Keratinocyte (primary cell): ENCODE measurements around the gene TXNDC5. TPM values are rescaled to one million over a fixed set of nuclear protein-coding genes. Genes with fewer than 3 reads are reported as not detected.

Source experiments
- DNase-seq: peaks from one replicate; pipeline ENCODE4 v3.0.0-alpha.2; 2011; ENCODE audit warnings: low read depth, missing footprints, low spot score
- FAIRE-seq: peaks from 2 replicates; lab custom pipeline; 2011; peaks lifted over from hg19 to GRCh38; lab: Jason Lieb, UNC
- H2AFZ ChIP-seq: 2 replicates; pipeline ENCODE4 v1.6.0; 2012; ENCODE audit warnings: low read length, control low read depth, inconsistent platforms; ENCODE audit not compliant: control insufficient read depth
- H3K27ac ChIP-seq: 2 replicates; pipeline ENCODE4 v1.5.1; 2011; ENCODE audit warnings: low read length; ENCODE audit not compliant: control insufficient read depth, insufficient read depth
- H3K27me3 ChIP-seq: 3 replicates; pipeline ENCODE4 v1.6.0; 2011; ENCODE audit warnings: low read length; ENCODE audit not compliant: control insufficient read depth, insufficient read depth; ENCODE audit errors: extremely low read depth
- H3K36me3 ChIP-seq, 2 experiments: 2 replicates in 1 of 2; 3 replicates in 1 of 2; pipeline ENCODE4 v1.5.1; 2011; ENCODE audit warnings: low read length in 2 of 2, mild to moderate bottlenecking in 1 of 2; ENCODE audit not compliant: control insufficient read depth in 2 of 2, insufficient read depth in 2 of 2; ENCODE audit errors: extremely low read depth in 1 of 2
- H3K4me1 ChIP-seq: 3 replicates; pipeline ENCODE4 v1.5.1; 2011; ENCODE audit warnings: low read length; ENCODE audit not compliant: control insufficient read depth, insufficient read depth; ENCODE audit errors: extremely low read depth
- H3K4me2 ChIP-seq: 3 replicates; pipeline ENCODE4 v1.6.0; 2011; ENCODE audit warnings: low read depth, low read length; ENCODE audit not compliant: control insufficient read depth, insufficient read depth; ENCODE audit errors: extremely low read depth
- H3K4me3 ChIP-seq, 3 experiments: fragments of 200-600 bp in 1 of 3; sonication (generic) in 1 of 3; 2 replicates in 2 of 3; 3 replicates in 1 of 3; pipeline ENCODE4 v1.5.1; 2011 to 2016; ENCODE audit warnings: low read length in 3 of 3, mild to moderate bottlenecking in 3 of 3, control low read depth in 2 of 3, inconsistent platforms in 1 of 3, low read depth in 1 of 3, mixed read lengths in 1 of 3, mixed run types in 1 of 3, moderate library complexity in 1 of 3; ENCODE audit not compliant: control insufficient read depth in 2 of 3, insufficient read depth in 2 of 3; ENCODE audit errors: extremely low read depth in 1 of 3
- H3K79me2 ChIP-seq: 2 replicates; pipeline ENCODE4 v1.6.0; 2012; ENCODE audit warnings: low read length; ENCODE audit not compliant: control insufficient read depth, insufficient read depth
- H3K9ac ChIP-seq: 3 replicates; pipeline ENCODE4 v1.6.0; 2011; ENCODE audit warnings: low read length; ENCODE audit not compliant: control insufficient read depth, insufficient read depth; ENCODE audit errors: extremely low read depth
- H3K9me1 ChIP-seq: 3 replicates; pipeline ENCODE4 v1.6.0; 2011; ENCODE audit warnings: low read length; ENCODE audit not compliant: control insufficient read depth, insufficient read depth; ENCODE audit errors: extremely low read depth
- H3K9me3 ChIP-seq: 2 replicates; pipeline ENCODE4 v1.5.1; 2012; ENCODE audit warnings: low read depth, low read length; ENCODE audit not compliant: control insufficient read depth
- H4K20me1 ChIP-seq: 3 replicates; pipeline ENCODE4 v1.6.0; 2011; ENCODE audit warnings: low read length; ENCODE audit not compliant: control insufficient read depth, insufficient read depth; ENCODE audit errors: extremely low read depth
- EZH2 ChIP-seq: IDR thresholded peaks from one replicate; pipeline ENCODE4 v1.6.1; 2012; ENCODE audit warnings: inconsistent platforms, mild to moderate bottlenecking, low read length, moderate library complexity
- dilution Hi-C: fragments of 300-500 bp; cut with MboI; formaldehyde crosslinking; loops from one replicate; pipeline ENCODE4 v1.7.0; 2020; ENCODE audit warnings: low sequenced_read_pairs; ENCODE audit not compliant: extremely low pct_ligation_motif_present
- polyA plus RNA-seq, 5 experiments: library from polyadenylated mRNA; depleted of rRNA in 3 of 5; stranded (reverse) in 3 of 5; stranded (forward) in 1 of 5; unstranded in 1 of 5; fragments of >200 nt; gene quantifications; 1 replicate in 1 of 5; 2 replicates in 3 of 5; 3 replicates in 1 of 5; pipeline versions ENCODE4 v1.2.1 to v1.2.3, GENCODE V29; 2011 to 2012; ENCODE audit warnings: missing spikeins in 2 of 5, low read depth in 1 of 5, low replicate concordance in 1 of 5
- TF ChIP-seq, protein P1 (sequence below), 3 experiments: IDR thresholded peaks in 1 of 3; conservative IDR thresholded peaks in 1 of 3; optimal IDR thresholded peaks in 1 of 3; 2 replicates in 2 of 3; 3 replicates in 1 of 3; pipeline versions ENCODE3 to v1.5.1; 2011; ENCODE audit warnings: low read length in 3 of 3, mild to moderate bottlenecking in 3 of 3, moderate library complexity in 2 of 3, control low read depth in 1 of 3, inconsistent platforms in 1 of 3; ENCODE audit not compliant: insufficient read depth in 2 of 3; ENCODE audit errors: extremely low read depth in 1 of 3

Gene TXNDC5
- polyA plus RNA-seq, 1 donor (not counting 4 experiments of a cell fraction or from before 2014, with no cell fraction given) = 112 TPM

DNA sequence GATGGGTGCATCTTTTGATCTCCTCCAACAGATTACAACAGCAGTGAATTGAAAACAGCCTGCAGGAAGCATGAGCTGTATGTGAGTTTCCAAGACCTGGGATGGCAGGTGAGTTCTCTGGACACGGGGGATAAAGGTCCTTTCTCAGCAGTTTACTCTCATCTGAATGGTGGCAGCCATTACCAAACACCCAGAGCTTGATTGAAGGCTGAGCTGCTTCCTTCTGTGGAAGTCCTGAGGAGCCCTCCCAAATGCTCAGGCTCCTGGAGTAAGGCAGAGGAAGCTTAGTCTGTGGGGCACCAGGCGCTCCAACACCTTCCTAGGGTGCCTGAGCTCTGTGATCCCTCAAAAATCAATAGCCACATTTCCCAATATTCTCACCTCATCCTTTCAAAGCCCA is 31.5 kb downstream of the TXNDC5 start:
- peaks cover 16 to 26% of the 10 kb centered on the region in 2 experiments for H3K36me3 ChIP-seq

DNA sequence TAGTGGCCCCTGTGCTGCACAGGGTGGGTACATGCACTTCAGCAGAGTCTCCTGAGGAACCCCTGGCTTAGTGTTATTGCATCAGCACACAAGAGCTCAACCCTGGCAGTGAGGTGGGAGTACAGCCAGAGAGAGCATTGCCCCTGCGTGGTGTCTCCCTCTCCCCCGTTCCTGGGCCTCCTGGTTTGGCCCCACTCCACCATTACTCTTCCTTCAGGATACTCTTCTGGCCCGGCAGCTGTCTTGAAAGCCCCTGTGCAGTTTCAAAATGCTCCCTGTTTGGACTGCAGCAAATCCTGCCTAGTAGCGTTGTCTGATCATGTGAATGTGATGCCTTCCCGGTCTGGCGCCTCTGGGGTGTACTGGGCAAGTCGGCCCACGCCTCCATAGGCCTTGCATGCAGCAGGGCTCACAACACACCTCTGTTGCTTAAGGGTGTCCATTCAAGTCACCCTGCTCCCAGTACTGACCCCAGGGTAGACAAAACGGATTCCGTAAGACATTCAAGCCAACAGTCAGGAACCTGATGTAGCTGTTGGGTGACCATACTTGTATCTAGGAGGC is 32.1 kb downstream of the TXNDC5 start:
- H3K27me3 ChIP-seq = no peaks in the 10 kb centered on the region
- no peaks in the 10 kb centered on the region for H3K9me3 ChIP-seq
- TF ChIP-seq EZH2 = no peak
- no peak overlapping the region for H2AFZ ChIP-seq
- no peaks in the 10 kb centered on the region for H3K79me2 ChIP-seq
- peaks cover 12 to 21% of the 10 kb centered on the region in 2 experiments for H3K36me3 ChIP-seq
- H3K4me1 ChIP-seq = peaks cover 8% of the 10 kb centered on the region
- FAIRE-seq = no peak
- no peak overlapping the region for H3K4me3 ChIP-seq
- H3K9me1 ChIP-seq = no peaks in the 10 kb centered on the region
- no peak overlapping the region for H3K4me2 ChIP-seq
- DNase-seq = no peak
- dilution Hi-C loops = no loop called here
- H3K9ac ChIP-seq = no peak overlapping the region
- H3K27ac ChIP-seq = no peak overlapping the region
- no peaks in the 10 kb centered on the region for H4K20me1 ChIP-seq

More for the DNA sequence above, 31.5 kb downstream of the TXNDC5 start:
- peaks cover 8% of the 10 kb centered on the region for H3K4me1 ChIP-seq
- dilution Hi-C loops = no loop called here
- no peak for TF ChIP-seq EZH2
- no peaks in the 10 kb centered on the region for H3K79me2 ChIP-seq
- H3K9me3 ChIP-seq = no peaks in the 10 kb centered on the region
- H3K9me1 ChIP-seq = no peaks in the 10 kb centered on the region
- no peak overlapping the region for H3K4me3 ChIP-seq
- no peaks in the 10 kb centered on the region for H3K27me3 ChIP-seq
- no peak overlapping the region for H2AFZ ChIP-seq
- no peak overlapping the region for H3K9ac ChIP-seq
- H3K27ac ChIP-seq = no peak overlapping the region
- FAIRE-seq (no peak), DNase-seq (no peak)
- H3K4me2 ChIP-seq = no peak overlapping the region
- no peaks in the 10 kb centered on the region for H4K20me1 ChIP-seq

DNA sequence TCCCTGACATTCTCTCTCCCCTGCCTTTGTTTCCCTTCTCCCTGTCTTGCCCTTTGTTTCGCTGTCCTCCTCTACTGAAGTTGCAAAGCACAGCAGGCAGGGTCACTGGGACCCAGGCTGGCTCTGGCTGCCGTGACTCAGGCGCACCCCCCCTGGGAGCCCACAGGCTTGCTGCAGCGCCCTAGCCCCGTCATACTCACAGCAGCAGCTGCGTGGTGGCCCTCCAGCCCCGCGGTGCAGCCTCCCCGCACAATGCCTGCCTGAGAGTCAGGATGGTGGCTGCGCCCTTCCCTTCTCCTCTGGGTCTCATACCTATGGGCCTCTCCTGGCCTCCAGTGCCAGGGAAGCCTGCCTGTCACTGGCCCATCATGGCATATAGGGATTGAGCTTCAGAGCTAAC is 41.7 kb downstream of the TXNDC5 start:
- no peak overlapping the region for H3K27ac ChIP-seq
- H3K4me3 ChIP-seq = no peak overlapping the region
- H3K36me3 ChIP-seq = no peaks in the 10 kb centered on the region
- TF ChIP-seq, protein P1, sequence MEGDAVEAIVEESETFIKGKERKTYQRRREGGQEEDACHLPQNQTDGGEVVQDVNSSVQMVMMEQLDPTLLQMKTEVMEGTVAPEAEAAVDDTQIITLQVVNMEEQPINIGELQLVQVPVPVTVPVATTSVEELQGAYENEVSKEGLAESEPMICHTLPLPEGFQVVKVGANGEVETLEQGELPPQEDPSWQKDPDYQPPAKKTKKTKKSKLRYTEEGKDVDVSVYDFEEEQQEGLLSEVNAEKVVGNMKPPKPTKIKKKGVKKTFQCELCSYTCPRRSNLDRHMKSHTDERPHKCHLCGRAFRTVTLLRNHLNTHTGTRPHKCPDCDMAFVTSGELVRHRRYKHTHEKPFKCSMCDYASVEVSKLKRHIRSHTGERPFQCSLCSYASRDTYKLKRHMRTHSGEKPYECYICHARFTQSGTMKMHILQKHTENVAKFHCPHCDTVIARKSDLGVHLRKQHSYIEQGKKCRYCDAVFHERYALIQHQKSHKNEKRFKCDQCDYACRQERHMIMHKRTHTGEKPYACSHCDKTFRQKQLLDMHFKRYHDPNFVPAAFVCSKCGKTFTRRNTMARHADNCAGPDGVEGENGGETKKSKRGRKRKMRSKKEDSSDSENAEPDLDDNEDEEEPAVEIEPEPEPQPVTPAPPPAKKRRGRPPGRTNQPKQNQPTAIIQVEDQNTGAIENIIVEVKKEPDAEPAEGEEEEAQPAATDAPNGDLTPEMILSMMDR (optimal IDR thresholded peaks at IDR 0.05 in 1 of 3, IDR thresholded peaks at IDR 0.05 in 1 of 3, conservative IDR thresholded peaks at IDR 0.05 in 1 of 3; ENCODE audit: extremely low read depth in 1 of 3, insufficient read depth in 2 of 3, low read length in 3 of 3) = no peak
- no peak for TF ChIP-seq EZH2
- no peaks in the 10 kb centered on the region for H4K20me1 ChIP-seq
- H3K9ac ChIP-seq = no peak overlapping the region
- FAIRE-seq = no peak
- H3K9me1 ChIP-seq = no peaks in the 10 kb centered on the region
- no peak overlapping the region for H2AFZ ChIP-seq
- no peaks in the 10 kb centered on the region for H3K4me1 ChIP-seq
- H3K4me2 ChIP-seq = no peak overlapping the region
- no peaks in the 10 kb centered on the region for H3K27me3 ChIP-seq
- H3K9me3 ChIP-seq = peaks cover 3% of the 10 kb centered on the region
- H3K79me2 ChIP-seq = no peaks in the 10 kb centered on the region
- DNase-seq = no peak
- dilution Hi-C loops = no loop called here
